ENCODE results near the gene RHBDF2.
"Not testable (repeated sequence)": the region's sequence is repeated elsewhere in the genome, so short reads cannot be mapped to it uniquely, and the experiment has no call there.

RHBDF2 gene

DNA sequence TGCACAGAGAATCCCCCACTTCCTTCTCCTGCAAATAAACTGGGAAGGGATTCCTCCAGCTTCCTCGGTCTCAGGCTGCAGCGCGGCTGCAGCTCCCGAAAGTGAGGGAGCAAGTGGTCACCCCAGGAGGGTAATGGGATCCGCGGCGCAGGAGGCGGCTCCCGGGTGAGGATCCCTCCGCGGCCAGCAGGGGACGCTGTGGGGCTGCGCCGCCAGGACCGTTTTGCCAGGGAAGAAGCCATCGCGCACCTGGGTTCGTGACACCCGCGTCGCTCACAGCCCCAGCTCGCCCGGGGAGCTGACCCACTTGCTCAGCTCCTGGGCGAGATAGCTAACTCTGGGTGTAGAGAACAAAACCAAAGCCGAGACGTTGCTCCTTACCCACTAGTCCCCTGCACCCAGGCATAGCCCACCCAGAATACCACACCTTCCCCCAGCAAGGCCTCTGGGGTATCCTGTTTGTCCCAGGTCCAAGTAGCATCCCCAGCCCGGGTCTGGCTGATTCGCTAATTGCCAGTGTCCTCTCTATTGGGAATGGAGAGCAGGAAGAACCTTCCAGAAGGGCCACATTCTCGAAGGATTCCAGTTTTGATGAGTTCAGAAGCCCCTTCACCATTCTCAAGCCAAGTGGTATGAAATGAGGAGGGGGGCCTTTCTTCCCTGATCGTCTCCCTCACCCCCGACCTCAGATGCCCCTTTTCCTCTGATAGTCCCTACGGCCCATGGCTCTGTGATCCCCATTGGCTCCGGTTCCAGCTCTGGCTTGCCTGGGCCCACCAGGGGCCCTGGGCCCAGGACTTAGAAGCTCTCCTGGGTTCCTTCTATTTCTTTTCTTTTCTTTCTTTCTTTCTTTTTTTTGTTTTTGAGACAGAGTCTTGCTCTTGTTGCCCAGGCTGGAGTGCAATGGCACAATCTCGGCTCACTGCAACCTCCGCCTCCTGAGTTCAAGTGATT, 22.1 kb upstream of the RHBDF2 start:
- peak in 1 of 2 experiments; percentile 83 for DNase-seq

DNA sequence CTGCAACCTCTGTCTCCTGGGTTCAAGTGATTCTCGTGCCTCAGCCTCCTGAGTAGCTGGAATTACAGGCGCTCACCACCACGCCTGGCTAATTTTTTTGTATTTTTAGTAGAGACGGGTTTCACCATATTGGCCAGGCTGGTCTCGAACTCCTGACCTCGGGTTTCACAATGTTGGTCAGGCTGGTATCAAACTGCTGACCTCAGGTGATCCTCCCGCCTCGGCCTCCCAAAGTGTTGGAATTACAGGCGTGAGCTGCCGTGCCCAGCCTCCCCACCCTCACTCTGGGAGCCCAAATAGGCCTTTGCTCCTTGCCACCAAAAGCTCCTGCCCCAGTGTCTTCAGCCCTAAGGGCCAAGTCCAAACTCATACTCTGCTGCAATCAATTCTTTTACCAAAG, 20.5 kb upstream of the RHBDF2 start:
- DNase-seq, result not testable (repeated sequence)

DNA sequence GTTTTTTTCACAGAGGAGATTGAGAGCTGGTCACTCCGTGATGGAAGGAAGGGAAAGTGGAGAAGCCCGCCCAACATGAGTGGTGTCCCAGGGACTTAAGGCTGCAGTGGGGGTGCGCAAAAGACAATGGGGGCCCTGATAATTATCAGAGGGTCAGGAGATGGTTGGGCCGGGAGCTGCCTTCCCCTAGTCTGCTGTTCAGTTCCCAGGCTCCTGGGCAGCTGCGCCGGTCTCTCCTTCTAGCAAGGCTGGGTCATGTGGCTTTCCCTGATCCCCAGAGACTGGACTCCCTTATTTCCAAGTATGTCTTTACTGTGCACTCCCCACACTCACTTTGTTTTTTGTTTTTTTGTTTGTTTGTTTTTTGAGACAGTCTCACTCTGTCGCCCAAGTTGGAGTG, 20.0 kb upstream of the RHBDF2 start:
- no peak for DNase-seq

DNA sequence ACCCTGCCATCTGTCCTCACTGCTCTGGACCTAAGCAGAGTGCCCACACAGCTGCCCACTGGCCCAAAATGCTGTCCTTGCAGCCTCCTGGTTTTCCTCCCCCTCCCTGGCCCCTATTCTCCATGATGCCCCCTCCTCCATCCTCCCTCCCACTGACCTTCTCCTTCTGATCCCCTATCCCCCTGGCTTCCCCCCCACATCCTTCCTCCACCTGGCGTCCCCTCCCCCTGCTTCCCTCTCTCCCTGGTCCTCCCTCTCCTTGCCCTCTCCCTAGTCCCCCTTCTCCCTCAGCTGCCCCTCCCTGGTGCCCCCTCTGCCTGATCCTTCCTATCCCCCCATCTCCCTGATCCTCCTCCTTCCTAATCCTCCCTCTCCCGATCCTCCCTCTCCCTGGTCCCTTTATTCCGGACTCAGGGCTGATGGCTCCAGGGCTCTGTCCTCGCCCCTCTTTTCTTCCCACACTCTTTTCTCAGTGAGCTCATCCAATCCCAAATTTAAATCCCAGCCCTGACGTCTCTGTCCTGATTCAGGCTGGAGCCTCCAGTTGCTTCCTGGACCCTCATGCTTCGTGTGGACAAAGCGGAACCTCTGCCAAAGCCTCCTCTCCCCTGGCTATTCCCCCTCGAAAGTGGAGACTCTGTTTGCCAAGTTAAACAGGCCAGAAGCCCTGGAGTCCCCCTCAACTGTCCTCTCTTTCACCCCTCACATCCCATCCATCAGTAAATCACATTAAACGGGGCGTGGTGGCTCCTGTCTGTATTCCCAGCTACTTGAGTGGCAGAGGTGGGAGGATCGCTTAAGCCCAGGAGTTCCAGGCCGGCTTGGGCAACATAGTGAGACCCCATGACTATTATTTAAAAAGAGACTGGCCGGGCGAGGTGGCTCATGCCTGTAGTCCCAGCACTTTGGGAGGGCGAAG, 18.1 kb upstream of the RHBDF2 start:
- no peak for DNase-seq

- DNase-seq, result no peak
These were observed 16.4 kb upstream of the RHBDF2 start for GRCh38 chr17:76517638-76518038.

DNA sequence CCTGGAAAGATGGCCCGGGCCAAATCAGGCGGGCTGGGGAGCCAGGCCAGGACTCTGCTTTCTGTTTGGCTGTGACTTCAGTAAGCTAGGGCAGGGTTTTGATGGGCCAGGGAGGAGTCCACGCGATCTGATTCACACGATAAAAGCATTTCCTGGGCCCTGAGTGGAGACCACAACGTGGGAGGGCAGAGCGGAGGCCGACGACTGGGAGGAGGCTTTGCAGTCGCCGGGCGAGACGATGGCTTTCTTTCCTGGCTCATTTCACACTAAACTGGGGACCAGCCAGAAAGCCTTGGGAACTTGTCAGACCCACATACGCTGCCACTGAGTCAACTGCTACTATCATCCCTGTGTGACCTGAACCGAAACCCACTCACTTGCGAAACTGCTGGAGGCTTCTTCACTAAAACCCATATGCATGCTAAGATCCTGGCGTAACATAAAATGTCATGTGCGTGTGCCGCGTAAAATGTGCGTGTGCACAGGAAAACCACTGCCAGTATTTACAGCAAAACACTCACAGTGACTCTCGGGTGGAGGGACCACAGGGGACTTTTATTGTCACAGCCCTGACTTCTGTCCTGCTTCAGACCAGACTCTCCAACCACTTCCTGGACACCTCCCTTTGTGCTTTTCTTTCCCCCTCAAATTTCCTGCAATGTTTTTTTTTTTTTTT, 14.2 kb upstream of the RHBDF2 start:
- no peak for DNase-seq

- DNase-seq, result not testable (repeated sequence)
These were observed 13.1 kb upstream of the RHBDF2 start for GRCh38 chr17:76514355-76514754.

GRCh38 chr17:76513306-76513692, 12.1 kb upstream of the RHBDF2 start:
- DNase-seq, result no peak

GRCh38 chr17:76512366-76513305, 11.4 kb upstream of the RHBDF2 start:
- no peak for DNase-seq

GRCh38 chr17:76511668-76512365, 10.6 kb upstream of the RHBDF2 start:
- DNase-seq, result no peak

DNA sequence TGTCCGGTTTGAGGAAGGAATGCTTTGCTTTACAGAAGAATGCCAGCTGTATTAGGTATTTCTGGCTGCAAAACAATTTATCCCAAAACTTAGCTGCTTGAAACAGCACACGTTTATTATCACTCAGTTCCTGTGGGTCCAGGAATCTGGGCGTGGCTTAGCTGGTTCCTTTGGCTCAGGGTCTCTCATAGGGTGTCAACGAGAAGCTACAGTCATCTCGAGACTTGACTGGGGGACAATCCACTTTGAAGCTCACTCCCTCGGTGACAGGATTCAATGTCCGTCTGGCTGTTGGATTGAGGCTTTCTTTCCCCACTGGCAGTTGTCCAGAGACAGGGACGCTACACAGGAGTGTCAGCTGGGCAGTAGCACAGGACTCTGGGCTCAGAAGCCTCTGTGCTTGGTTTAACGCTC, 9.6 kb upstream of the RHBDF2 start:
- no peak for DNase-seq

DNA sequence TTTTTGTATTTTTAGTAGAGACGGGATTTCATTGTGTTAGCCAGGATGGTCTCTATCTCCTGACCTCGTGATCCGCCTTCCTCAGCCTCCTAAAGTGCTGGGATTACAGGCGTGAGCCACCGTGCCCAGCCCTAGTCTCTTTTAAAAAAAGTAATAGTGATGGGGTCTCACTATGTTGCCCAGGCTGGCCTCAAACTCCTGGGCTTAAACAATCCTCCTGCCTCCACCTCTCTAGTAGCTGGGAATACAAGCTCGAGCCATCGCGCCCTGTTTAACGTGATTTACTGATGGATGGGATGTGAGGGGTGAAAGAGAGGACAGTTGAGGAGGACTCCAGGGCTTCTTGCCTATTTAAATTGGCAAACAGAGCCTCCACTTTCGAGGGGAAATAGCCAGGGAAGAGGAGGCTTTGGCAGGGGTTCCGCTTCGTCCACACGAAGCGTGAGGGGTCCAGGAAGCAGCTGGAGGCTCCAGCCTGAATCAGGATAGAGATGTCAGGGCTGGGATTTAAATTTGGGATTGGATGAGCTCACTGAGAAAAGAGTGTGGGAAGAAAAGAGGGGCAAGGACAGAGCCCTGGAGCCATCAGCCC, 7.3 kb upstream of the RHBDF2 start:
- not testable (repeated sequence) for DNase-seq

DNA sequence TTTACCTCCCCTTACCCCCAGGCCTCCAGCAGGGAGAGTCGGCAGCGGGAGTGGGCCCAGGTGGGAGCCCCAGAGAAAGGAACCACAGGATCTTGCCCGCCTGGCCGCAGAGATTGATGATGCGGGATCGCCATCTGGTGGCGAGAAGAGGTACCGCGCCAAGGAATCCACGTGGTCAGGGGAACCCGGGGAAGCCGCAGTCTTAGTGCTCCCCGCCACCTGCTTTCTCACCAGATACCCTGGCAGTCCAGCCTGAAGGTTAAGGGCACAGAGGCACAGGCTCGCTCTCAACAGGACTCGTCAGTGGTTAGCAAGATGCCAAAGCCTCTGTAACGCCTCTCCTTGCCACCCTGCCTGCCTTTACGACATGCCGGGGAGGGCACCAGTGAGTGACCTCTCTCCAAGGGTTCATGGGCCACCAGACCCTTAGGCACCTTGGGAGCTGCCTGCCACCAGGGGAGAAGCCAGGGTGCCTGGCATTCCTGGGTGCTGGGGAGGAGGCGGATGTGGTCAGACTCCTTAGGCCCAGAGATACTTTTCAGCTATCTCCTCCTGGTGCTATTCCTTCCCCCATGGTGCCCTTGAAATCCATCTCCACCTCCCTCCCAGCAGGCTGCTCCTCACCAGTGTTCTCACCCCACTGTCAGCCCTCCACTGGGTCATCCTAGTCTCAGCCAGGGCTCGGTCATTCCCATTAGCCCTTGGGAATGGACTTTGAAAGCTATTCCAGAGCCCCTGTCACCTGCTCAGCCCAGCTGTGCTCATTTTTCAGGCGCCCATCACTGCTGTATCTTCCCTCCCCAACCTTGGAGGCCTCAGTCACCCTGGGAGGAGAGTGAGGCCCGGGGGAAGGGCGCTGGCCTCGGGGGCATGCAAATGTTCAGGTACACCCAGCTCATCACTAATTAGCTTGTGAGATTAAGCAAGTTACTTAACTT, 5.5 kb upstream of the RHBDF2 start:
- peak; percentile 44 to 86 for DNase-seq

GRCh38 chr17:76504117-76504516, 2.9 kb upstream of the RHBDF2 start:
- no peak for DNase-seq

DNA sequence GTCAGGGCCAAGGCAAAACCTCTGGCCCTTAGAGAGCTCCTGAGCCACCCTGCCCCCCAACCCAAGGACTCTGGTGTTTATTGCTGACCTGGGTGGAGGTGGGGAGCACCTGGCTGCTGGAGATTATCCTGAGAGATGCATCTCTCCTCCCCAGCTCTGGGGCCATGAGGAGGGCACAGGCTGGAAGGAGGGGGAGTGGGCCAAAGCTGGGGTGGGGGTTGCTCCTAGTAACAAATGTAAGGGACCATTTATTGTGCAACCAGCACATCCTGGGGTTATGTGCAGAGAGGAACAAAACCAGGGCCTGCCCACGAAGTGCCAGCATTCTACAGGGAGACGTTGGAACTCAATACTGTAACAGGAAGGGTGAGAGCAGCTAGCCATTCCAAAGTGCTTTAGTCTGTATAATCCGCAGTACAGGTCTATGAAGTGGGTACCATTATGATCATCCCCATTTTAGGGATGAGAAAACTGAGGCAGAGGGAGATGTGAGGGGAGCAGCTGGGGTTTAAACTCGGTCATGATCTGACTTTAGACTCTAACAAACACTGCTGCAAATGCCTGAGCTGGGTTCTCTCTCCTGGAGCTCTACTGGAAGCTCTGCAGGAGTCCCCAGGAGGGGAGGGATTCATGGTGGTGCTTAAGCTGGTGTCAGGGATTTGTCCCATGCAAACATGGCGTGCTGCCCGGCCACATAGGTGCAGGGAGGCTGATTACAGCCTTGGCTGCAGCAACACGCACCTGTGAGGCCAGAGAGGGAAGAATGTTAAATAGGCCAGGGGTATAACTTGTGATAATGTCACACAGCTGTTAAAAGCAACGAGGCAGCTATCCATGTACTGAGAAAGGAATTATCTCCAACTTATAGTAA, 1.4 kb upstream of the RHBDF2 start:
- no peak for DNase-seq

DNA sequence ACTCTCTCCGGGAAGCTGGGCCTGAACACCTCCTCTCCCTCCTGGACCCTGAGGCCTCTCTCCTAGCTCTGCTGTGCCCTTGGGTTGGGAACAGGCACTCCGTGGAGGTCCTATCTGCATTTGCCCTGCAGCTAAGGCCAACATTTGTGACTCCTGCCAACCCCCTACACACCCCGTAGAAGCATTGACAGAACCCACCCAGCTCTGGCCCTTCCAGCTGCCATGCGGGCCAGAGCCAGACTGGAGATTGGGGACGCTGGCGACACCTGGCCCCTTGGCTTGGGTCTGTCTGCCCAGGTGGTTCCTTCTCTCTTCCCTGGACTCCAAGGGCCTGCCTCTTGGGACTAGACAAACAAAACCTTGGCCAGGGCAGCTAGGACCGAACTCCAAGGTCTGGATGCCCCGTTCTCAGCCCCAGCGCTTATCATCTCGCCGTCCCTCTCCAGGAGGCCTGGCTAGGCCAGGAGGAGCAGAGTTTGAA, 644 bp upstream of the RHBDF2 start:
- DNase-seq, result no peak

- no peak for DNase-seq
These were observed 541 bp downstream of the RHBDF2 start for GRCh38 chr17:76500747-76501017.

- no peak for DNase-seq
These were observed 1.0 kb downstream of the RHBDF2 start for GRCh38 chr17:76500074-76500746.
